ENCODE results near the gene THBS2.

GRCh38 chr6:169236988-169237387, 16.7 kb downstream of the THBS2 start:
- TF ChIP-seq CTCF (IDR thresholded peaks at IDR 0.05; ENCODE audit: extremely low read depth in 1 of 2, insufficient read depth in 1 of 2, low read depth in 1 of 2, low read length in 2 of 2) = no peak
- TF ChIP-seq MAX (IDR thresholded peaks at IDR 0.05; ENCODE audit: insufficient read depth, insufficient read length) = no peak
- TF ChIP-seq POLR2AphosphoS5 (IDR thresholded peaks at IDR 0.05; ENCODE audit: insufficient read depth, low read depth, low read length) = no peak
- no peak for TF ChIP-seq JUN (IDR thresholded peaks at IDR 0.05; ENCODE audit: borderline replicate concordance, insufficient read depth, insufficient read length, low read depth)
- no peak for TF ChIP-seq EZH2 (IDR thresholded peaks at IDR 0.05; ENCODE audit: borderline replicate concordance, low read depth, low read length, severe bottlenecking)
- no peak for TF ChIP-seq POLR2A (IDR thresholded peaks at IDR 0.05; ENCODE audit: low read depth, low read length)
